Activated CD4-positive, alpha-beta memory T cell treated with anti-CD3 and anti-CD28 coated beads, Interleukin-2, amount 10 ng/mL, durations not matched to agents 7 days and 5 days (primary cell): ENCODE results near the gene CTAGE1. TPM values are rescaled to one million over a fixed set of nuclear protein-coding genes. Genes with fewer than 3 reads are reported as not detected.
"Not testable (repeated sequence)": the region's sequence is repeated elsewhere in the genome, so short reads cannot be mapped to it uniquely, and the experiment has no call there.

Experiments used
- CTCF ChIA-PET: fragments of 350-600 bp; sonication (Branson Sonifier 250); formaldehyde crosslinking; loops from one replicate; lab custom pipeline; 2021; ENCODE audit warnings: antibody characterized with exemption, inconsistent platforms; lab: Charles Lee
- POLR2A ChIA-PET: fragments of 350-600 bp; sonication (Branson Sonifier 250); formaldehyde crosslinking; loops from one replicate; lab custom pipeline; 2021; ENCODE audit warnings: antibody characterized with exemption; lab: Charles Lee
- DNase-seq: peaks from one replicate; pipeline ENCODE4 v3.0.0-alpha.2; 2020
- H3K27ac Mint-ChIP-seq: one replicate; pipeline ENCODE4 v1.8.0; 2021; ENCODE audit warnings: mild to moderate bottlenecking, mixed read lengths
- H3K27me3 Mint-ChIP-seq: one replicate; pipeline ENCODE4 v1.8.0; 2021; ENCODE audit warnings: mixed read lengths
- H3K36me3 Mint-ChIP-seq: one replicate; pipeline ENCODE4 v1.8.0; 2021; ENCODE audit warnings: low read depth, mixed read lengths
- H3K4me1 Mint-ChIP-seq: one replicate; pipeline ENCODE4 v1.8.0; 2021; ENCODE audit warnings: mixed read lengths
- H3K4me3 Mint-ChIP-seq: one replicate; pipeline ENCODE4 v1.8.0; 2021; ENCODE audit warnings: mild to moderate bottlenecking, mixed read lengths
- H3K9me3 Mint-ChIP-seq: one replicate; pipeline ENCODE4 v1.8.0; 2021; ENCODE audit warnings: mixed read lengths
- total RNA-seq, 2 experiments: library from RNA; stranded (reverse); gene quantifications; one replicate each; pipeline ENCODE4 v1.2.3, GENCODE V29; 2021

The CTAGE1 gene
- total RNA-seq, 2 experiments from 2014 or later, result not detected

GRCh38 chr18:22399949-22400348 is 17.8 kb downstream of the CTAGE1 start:
- ChIA-PET POLR2A (no interaction called here), CTCF (no interaction called here)
- Mint-ChIP-seq H3K27ac (no peak overlapping the region), H3K4me3 (no peak overlapping the region), H3K9me3 (peaks cover 6% of the 10 kb centered on the region), H3K36me3 (no peaks in the 10 kb centered on the region), H3K27me3 (no peaks in the 10 kb centered on the region), H3K4me1 (no peaks in the 10 kb centered on the region)
- DNase-seq, result no peak

GRCh38 chr18:22398464-22398863 is 19.3 kb downstream of the CTAGE1 start:
- peaks cover 6% of the 10 kb centered on the region for H3K9me3 Mint-ChIP-seq
- no peak overlapping the region for H3K4me3 Mint-ChIP-seq
- CTCF ChIA-PET, result no interaction called here

GRCh38 chr18:22394428-22394827 is 23.3 kb downstream of the CTAGE1 start:
- no peak for DNase-seq
- CTCF ChIA-PET, result no interaction called here

More at GRCh38 chr18:22398464-22398863, 19.3 kb downstream of the CTAGE1 start:
- no peak overlapping the region for H3K27ac Mint-ChIP-seq
- H3K27me3 Mint-ChIP-seq, result no peaks in the 10 kb centered on the region
- H3K36me3 Mint-ChIP-seq, result no peaks in the 10 kb centered on the region
- no peaks in the 10 kb centered on the region for H3K4me1 Mint-ChIP-seq
- POLR2A ChIA-PET, result no interaction called here
- DNase-seq, result no peak

DNA sequence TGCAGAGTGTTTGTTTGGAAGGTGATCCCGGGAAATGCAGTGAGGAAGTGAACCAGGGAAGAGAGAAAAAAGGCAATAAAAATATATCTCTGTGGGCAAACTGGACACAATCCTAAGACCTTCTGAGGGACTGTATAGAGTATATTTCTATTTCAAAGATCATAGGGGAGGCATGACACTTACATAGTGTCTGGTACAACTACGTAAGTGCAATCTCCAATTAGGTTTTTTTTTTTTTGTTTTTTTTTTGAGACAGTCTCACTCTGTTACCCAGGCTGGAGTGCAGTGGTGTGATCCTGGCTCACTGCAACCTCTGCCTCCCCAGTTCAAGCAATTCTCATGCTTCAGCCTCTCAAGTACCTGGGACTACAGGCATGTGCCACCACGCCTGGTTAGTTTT is 24.6 kb downstream of the CTAGE1 start:
- H3K36me3 Mint-ChIP-seq, H3K4me1 Mint-ChIP-seq, H3K27me3 Mint-ChIP-seq, H3K9me3 Mint-ChIP-seq, POLR2A ChIA-PET, DNase-seq, CTCF ChIA-PET, H3K4me3 Mint-ChIP-seq, H3K27ac Mint-ChIP-seq: not testable (repeated sequence)

More at GRCh38 chr18:22394428-22394827, 23.3 kb downstream of the CTAGE1 start:
- no peak overlapping the region for H3K4me3 Mint-ChIP-seq
- no peaks in the 10 kb centered on the region for H3K9me3 Mint-ChIP-seq
- H3K27ac Mint-ChIP-seq, result no peak overlapping the region
- no peaks in the 10 kb centered on the region for H3K27me3 Mint-ChIP-seq
- H3K4me1 Mint-ChIP-seq, result no peaks in the 10 kb centered on the region
- no peaks in the 10 kb centered on the region for H3K36me3 Mint-ChIP-seq
- POLR2A ChIA-PET, result no interaction called here

DNA sequence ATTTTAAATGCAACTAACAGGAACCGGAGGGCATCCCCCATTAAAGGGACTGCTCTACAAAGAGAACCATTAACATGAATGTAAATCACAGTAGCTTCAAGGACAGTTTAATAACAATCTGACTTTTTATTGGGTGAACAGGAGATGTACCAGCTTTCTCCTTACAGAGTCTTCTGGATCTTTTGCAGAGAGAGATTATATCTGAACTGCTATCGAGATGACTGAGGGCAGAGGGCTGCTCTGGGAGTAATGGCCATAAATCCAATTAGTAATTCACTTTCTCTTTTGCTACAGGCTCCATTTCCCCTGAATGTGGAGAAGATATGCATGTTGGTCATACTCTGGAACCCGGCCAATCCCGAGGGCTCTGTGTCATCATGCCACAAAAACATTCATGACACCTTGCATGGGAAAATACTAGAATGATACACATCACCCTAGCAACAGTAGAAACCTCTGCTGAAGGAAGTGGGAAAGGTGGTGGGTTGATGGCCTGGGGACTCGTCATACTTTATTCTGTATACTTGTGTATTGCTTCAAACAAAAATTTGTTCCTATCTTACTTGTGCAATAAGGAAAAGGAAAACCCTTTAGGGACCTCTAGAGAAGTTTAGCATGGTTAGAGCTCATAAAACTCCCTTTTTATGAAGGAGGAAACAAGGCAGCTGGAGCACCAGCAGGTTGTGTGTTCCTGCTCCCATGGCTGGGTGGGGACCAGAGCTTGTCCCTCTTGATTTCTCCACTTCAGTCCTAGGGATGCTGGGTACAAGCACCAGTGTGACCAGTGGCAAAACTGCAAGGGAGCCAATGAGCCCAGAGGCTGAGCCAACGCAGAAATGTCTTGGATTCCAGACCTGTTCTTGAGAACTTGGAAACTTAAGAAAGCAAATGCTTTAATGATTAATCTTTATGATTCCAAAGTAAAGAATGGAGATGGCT is 26.0 kb downstream of the CTAGE1 start:
- no peak overlapping the region for H3K4me3 Mint-ChIP-seq
- CTCF ChIA-PET, result no interaction called here
- no peak overlapping the region for H3K27ac Mint-ChIP-seq
- no peaks in the 10 kb centered on the region for H3K36me3 Mint-ChIP-seq
- no peaks in the 10 kb centered on the region for H3K4me1 Mint-ChIP-seq
- H3K27me3 Mint-ChIP-seq, result no peaks in the 10 kb centered on the region
- POLR2A ChIA-PET, result no interaction called here
- H3K9me3 Mint-ChIP-seq, result peaks cover 3% of the 10 kb centered on the region
- DNase-seq, result no peak

GRCh38 chr18:22387787-22388186 is 29.9 kb downstream of the CTAGE1 start:
- CTCF ChIA-PET, result no interaction called here
- POLR2A ChIA-PET, result no interaction called here

DNA sequence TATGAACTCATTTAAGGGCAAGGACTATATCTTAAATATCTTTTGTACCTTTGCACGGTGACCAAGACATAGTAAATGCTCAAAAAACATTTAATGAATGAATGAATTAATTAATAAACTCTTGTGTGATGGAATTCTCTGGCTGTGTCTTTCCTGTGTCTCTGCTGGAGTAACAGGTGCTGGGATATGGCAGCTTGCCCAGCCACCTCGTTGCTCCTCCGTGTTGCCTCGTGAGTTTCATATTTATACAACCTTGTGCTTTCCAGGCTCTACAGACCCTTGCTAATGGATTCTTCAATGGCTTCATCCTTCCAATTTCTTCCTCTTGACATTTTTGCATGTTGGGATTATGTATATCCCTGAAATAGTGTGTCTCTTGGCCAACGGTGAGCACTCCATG is 30.4 kb downstream of the CTAGE1 start:
- H3K9me3 Mint-ChIP-seq, result peaks cover 3% of the 10 kb centered on the region
- H3K36me3 Mint-ChIP-seq, result no peaks in the 10 kb centered on the region
- no peak for DNase-seq
- no peak overlapping the region for H3K27ac Mint-ChIP-seq
- H3K4me1 Mint-ChIP-seq, result no peaks in the 10 kb centered on the region
- H3K4me3 Mint-ChIP-seq, result no peak overlapping the region
- H3K27me3 Mint-ChIP-seq, result no peaks in the 10 kb centered on the region
- POLR2A ChIA-PET, result no interaction called here
- CTCF ChIA-PET, result no interaction called here

More at GRCh38 chr18:22387787-22388186, 29.9 kb downstream of the CTAGE1 start:
- DNase-seq, result no peak
- Mint-ChIP-seq H3K36me3 (no peaks in the 10 kb centered on the region), H3K27ac (no peak overlapping the region), H3K4me3 (no peak overlapping the region), H3K9me3 (peaks cover 3% of the 10 kb centered on the region), H3K27me3 (no peaks in the 10 kb centered on the region), H3K4me1 (no peaks in the 10 kb centered on the region)

GRCh38 chr18:22385718-22386117 is 32.0 kb downstream of the CTAGE1 start:
- H3K36me3 Mint-ChIP-seq, result no peaks in the 10 kb centered on the region
- no peaks in the 10 kb centered on the region for H3K4me1 Mint-ChIP-seq
- H3K4me3 Mint-ChIP-seq, result no peak overlapping the region
- ChIA-PET POLR2A (no interaction called here), CTCF (no interaction called here)
- H3K27me3 Mint-ChIP-seq, result no peaks in the 10 kb centered on the region
- no peak for DNase-seq
- peaks cover 3% of the 10 kb centered on the region for H3K9me3 Mint-ChIP-seq
- no peak overlapping the region for H3K27ac Mint-ChIP-seq

DNA sequence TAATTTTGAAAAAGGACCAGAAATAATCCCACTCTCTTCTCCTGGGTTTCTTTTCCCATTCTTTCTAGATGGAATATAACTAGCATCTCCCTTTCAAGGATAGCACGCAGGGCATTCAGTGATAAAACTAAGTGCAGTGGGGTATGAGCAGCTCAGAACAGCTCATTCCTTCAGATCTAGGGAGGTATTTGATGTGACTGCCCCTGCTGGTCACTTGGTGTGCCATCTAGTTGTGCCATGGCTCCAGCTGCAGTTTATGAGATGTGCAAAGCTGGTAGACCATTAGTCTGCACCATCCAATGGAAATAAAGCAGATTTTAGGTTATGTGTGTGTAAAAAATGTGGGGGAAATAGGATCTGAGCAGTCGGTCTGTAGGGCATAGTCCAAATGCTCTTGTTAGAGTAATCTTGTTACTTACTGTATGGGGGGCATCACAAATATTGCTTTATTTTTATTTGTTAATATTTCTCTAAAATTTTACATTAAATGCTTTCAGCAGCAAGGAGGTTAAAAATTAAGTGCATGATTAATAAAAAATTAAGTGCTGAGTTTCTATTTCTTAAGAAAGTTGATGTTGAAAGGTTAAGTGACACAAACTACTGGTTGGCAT is 38.9 kb downstream of the CTAGE1 start:
- no peak overlapping the region for H3K4me3 Mint-ChIP-seq
- peaks cover 3% of the 10 kb centered on the region for H3K9me3 Mint-ChIP-seq
- H3K4me1 Mint-ChIP-seq, result no peaks in the 10 kb centered on the region
- H3K27ac Mint-ChIP-seq, result no peak overlapping the region
- no peaks in the 10 kb centered on the region for H3K27me3 Mint-ChIP-seq
- ChIA-PET CTCF (no interaction called here), POLR2A (no interaction called here)
- no peak for DNase-seq
- H3K36me3 Mint-ChIP-seq, result no peaks in the 10 kb centered on the region

DNA sequence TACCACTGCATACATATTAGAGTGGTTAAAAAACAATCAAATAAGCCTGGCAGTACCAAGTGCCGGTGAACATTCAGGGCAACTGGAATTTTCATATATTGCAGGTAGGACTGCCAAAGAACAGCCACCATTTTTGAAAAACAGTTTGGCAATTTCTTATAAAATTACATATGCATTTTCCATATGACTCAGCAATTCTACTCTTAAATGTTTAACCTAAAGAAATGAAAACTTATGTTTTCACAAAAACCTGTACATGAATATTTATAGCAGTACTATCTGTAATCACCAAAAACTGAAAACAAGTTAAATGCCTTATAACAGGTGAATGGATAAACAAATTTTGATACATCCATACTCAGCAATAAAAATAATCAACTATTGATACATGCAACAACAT is 39.9 kb downstream of the CTAGE1 start:
- H3K9me3 Mint-ChIP-seq, result peaks cover 3% of the 10 kb centered on the region
- no peak overlapping the region for H3K27ac Mint-ChIP-seq
- POLR2A ChIA-PET, result no interaction called here
- H3K4me3 Mint-ChIP-seq, result no peak overlapping the region
- no peaks in the 10 kb centered on the region for H3K4me1 Mint-ChIP-seq
- H3K36me3 Mint-ChIP-seq, result no peaks in the 10 kb centered on the region
- DNase-seq, result no peak
- no peaks in the 10 kb centered on the region for H3K27me3 Mint-ChIP-seq
- CTCF ChIA-PET, result interaction anchor here (0.7 kb wide), 1 partner anchor 123 kb away, joined by 3 read pairs; no protein-coding TSS in a partner anchor

GRCh38 chr18:22370414-22370813 is 47.3 kb downstream of the CTAGE1 start:
- no peaks in the 10 kb centered on the region for H3K27me3 Mint-ChIP-seq
- no peaks in the 10 kb centered on the region for H3K36me3 Mint-ChIP-seq
- CTCF ChIA-PET, result no interaction called here
- H3K4me1 Mint-ChIP-seq, result no peaks in the 10 kb centered on the region
- POLR2A ChIA-PET, result no interaction called here
- no peak for DNase-seq
- no peak overlapping the region for H3K27ac Mint-ChIP-seq
- H3K4me3 Mint-ChIP-seq, result no peak overlapping the region
- peaks cover 3% of the 10 kb centered on the region for H3K9me3 Mint-ChIP-seq

GRCh38 chr18:22368021-22368420 is 49.7 kb downstream of the CTAGE1 start:
- POLR2A ChIA-PET, result no interaction called here
- DNase-seq, result no peak
- Mint-ChIP-seq H3K9me3 (no peaks in the 10 kb centered on the region), H3K36me3 (no peaks in the 10 kb centered on the region), H3K4me3 (no peak overlapping the region), H3K27me3 (no peaks in the 10 kb centered on the region), H3K4me1 (no peaks in the 10 kb centered on the region), H3K27ac (no peak overlapping the region)
- CTCF ChIA-PET, result no interaction called here

GRCh38 chr18:22367303-22367702 is 50.4 kb downstream of the CTAGE1 start:
- no peaks in the 10 kb centered on the region for H3K27me3 Mint-ChIP-seq
- ChIA-PET CTCF (no interaction called here), POLR2A (no interaction called here)
- DNase-seq, result no peak
- H3K9me3 Mint-ChIP-seq, result no peaks in the 10 kb centered on the region
- no peak overlapping the region for H3K4me3 Mint-ChIP-seq
- no peaks in the 10 kb centered on the region for H3K36me3 Mint-ChIP-seq
- H3K4me1 Mint-ChIP-seq, result no peaks in the 10 kb centered on the region
- H3K27ac Mint-ChIP-seq, result no peak overlapping the region
